HCT116 (cell line): Measurements from ENCODE around the gene LRBA. TPM values are rescaled to one million over a fixed set of nuclear protein-coding genes. Genes with fewer than 3 reads are reported as not detected.

Experiments used
- CEBPB ChIP-seq: IDR thresholded peaks from 2 replicates; pipeline ENCODE4 v1.6.1; 2012; ENCODE audit warnings: low read depth
- EGR1 ChIP-seq: IDR thresholded peaks from 2 replicates; pipeline ENCODE4 v1.6.1; 2012; ENCODE audit warnings: low read depth
- FOSL1 ChIP-seq: IDR thresholded peaks from 2 replicates; pipeline ENCODE4 v1.6.1; 2012; ENCODE audit warnings: low read depth
- JUND ChIP-seq: IDR thresholded peaks from 2 replicates; pipeline ENCODE4 v1.6.1; 2012
- RAD21 ChIP-seq: IDR thresholded peaks from 2 replicates; pipeline ENCODE4 v1.6.1; 2012; ENCODE audit warnings: low read depth, mild to moderate bottlenecking
- SIN3A ChIP-seq: IDR thresholded peaks from 2 replicates; pipeline ENCODE4 v1.6.1; 2012; ENCODE audit warnings: low read depth
- SP1 ChIP-seq: IDR thresholded peaks from 2 replicates; pipeline ENCODE4 v1.6.1; 2012; ENCODE audit warnings: low read depth
- SRF ChIP-seq: IDR thresholded peaks from 2 replicates; pipeline ENCODE4 v1.6.1; 2012; ENCODE audit warnings: low read depth
- ZNF274 ChIP-seq: fragments of 200-500 bp; sonication (Bioruptor generic); IDR thresholded peaks from 2 replicates; pipeline ENCODE4 v1.6.1; 2014; ENCODE audit warnings: mild to moderate bottlenecking, low read depth, low read length, inconsistent platforms
- total RNA-seq: library from RNA; stranded (reverse); gene quantifications from one replicate; pipeline ENCODE4 v1.2.1, GENCODE V29; 2021; ENCODE audit not compliant: unreplicated experiment
- TF ChIP-seq, protein P1 (sequence below): IDR thresholded peaks from 2 replicates; pipeline ENCODE4 v1.6.1; 2012; ENCODE audit warnings: low read depth
- TF ChIP-seq, protein P2 (sequence below): IDR thresholded peaks from 2 replicates; pipeline ENCODE4 v1.6.1; 2012
- TF ChIP-seq, protein P3 (sequence below), 3 experiments: fragments of 200-600 bp in 1 of 3; sonication (generic) in 1 of 3; IDR thresholded peaks in 2 of 3; conservative IDR thresholded peaks in 1 of 3; 2 replicates each; pipeline ENCODE4 v1.5.1; 2012 to 2017; ENCODE audit warnings: low read depth in 2 of 3, low read length in 2 of 3, antibody characterized with exemption in 1 of 3, borderline replicate concordance in 1 of 3, control low read depth in 1 of 3, mild to moderate bottlenecking in 1 of 3, mixed read lengths in 1 of 3, mixed run types in 1 of 3, moderate library complexity in 1 of 3; ENCODE audit not compliant: insufficient read depth in 1 of 3

Gene LRBA
- total RNA-seq, 1 experiment from 2014 or later: 79.8 TPM

DNA sequence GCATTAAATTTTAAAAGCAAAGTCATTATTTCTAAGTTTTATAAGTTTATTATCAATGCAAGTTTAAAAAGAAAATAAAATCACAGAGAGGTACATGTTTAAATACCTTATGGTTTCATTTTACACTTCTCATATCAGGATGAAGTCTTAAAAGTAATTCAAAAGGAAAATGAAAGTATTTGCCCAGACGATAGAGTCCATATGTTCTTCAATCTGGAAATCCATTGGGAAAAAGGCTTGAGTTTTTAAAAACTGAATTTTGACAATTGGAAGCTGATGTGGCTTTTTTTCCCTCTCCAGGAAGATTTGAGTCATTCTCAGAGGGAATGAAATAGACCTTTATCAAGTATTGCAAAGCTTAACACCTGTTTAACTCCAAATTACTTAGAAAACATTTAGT is 396.0 kb downstream of the LRBA start (continued):
- TF ChIP-seq, protein P1, sequence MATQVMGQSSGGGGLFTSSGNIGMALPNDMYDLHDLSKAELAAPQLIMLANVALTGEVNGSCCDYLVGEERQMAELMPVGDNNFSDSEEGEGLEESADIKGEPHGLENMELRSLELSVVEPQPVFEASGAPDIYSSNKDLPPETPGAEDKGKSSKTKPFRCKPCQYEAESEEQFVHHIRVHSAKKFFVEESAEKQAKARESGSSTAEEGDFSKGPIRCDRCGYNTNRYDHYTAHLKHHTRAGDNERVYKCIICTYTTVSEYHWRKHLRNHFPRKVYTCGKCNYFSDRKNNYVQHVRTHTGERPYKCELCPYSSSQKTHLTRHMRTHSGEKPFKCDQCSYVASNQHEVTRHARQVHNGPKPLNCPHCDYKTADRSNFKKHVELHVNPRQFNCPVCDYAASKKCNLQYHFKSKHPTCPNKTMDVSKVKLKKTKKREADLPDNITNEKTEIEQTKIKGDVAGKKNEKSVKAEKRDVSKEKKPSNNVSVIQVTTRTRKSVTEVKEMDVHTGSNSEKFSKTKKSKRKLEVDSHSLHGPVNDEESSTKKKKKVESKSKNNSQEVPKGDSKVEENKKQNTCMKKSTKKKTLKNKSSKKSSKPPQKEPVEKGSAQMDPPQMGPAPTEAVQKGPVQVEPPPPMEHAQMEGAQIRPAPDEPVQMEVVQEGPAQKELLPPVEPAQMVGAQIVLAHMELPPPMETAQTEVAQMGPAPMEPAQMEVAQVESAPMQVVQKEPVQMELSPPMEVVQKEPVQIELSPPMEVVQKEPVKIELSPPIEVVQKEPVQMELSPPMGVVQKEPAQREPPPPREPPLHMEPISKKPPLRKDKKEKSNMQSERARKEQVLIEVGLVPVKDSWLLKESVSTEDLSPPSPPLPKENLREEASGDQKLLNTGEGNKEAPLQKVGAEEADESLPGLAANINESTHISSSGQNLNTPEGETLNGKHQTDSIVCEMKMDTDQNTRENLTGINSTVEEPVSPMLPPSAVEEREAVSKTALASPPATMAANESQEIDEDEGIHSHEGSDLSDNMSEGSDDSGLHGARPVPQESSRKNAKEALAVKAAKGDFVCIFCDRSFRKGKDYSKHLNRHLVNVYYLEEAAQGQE: no peak
- TF ChIP-seq EGR1 (no peak), FOSL1 (no peak), SIN3A (no peak), ZNF274 (no peak), SP1 (no peak), SRF (no peak), RAD21 (no peak), JUND (no peak), CEBPB (no peak)
- TF ChIP-seq, protein P2, sequence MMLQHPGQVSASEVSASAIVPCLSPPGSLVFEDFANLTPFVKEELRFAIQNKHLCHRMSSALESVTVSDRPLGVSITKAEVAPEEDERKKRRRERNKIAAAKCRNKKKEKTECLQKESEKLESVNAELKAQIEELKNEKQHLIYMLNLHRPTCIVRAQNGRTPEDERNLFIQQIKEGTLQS: no peak
- TF ChIP-seq, protein P3, sequence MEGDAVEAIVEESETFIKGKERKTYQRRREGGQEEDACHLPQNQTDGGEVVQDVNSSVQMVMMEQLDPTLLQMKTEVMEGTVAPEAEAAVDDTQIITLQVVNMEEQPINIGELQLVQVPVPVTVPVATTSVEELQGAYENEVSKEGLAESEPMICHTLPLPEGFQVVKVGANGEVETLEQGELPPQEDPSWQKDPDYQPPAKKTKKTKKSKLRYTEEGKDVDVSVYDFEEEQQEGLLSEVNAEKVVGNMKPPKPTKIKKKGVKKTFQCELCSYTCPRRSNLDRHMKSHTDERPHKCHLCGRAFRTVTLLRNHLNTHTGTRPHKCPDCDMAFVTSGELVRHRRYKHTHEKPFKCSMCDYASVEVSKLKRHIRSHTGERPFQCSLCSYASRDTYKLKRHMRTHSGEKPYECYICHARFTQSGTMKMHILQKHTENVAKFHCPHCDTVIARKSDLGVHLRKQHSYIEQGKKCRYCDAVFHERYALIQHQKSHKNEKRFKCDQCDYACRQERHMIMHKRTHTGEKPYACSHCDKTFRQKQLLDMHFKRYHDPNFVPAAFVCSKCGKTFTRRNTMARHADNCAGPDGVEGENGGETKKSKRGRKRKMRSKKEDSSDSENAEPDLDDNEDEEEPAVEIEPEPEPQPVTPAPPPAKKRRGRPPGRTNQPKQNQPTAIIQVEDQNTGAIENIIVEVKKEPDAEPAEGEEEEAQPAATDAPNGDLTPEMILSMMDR (IDR thresholded peaks at IDR 0.05 in 2 of 3, conservative IDR thresholded peaks at IDR 0.05 in 1 of 3; ENCODE audit: borderline replicate concordance in 1 of 3, insufficient read depth in 1 of 3, low read depth in 2 of 3, low read length in 2 of 3): no peak
- TF ChIP-seq, all 23 proteins: peak for 0
